Nephron (organoid): ENCODE results near the gene DNAJC25.

Source experiments
- H3K27ac Mint-ChIP-seq, 3 experiments: 2 replicates each; pipeline ENCODE4 v1.8.0; 2020; ENCODE audit warnings: mixed read lengths in 3 of 3, mild to moderate bottlenecking in 2 of 3, moderate library complexity in 1 of 3
- H3K27me3 Mint-ChIP-seq: 2 replicates; pipeline ENCODE4 v1.8.0; 2021; ENCODE audit warnings: low read depth, mild to moderate bottlenecking, moderate library complexity, mixed read lengths
- H3K36me3 Mint-ChIP-seq: 2 replicates; pipeline ENCODE4 v1.8.0; 2020; ENCODE audit warnings: low read depth, mixed read lengths
- H3K4me1 Mint-ChIP-seq: 2 replicates; pipeline ENCODE4 v1.8.0; 2020; ENCODE audit warnings: mixed read lengths
- H3K4me3 Mint-ChIP-seq, 3 experiments: 2 replicates each; pipeline ENCODE4 v1.8.0; 2020; ENCODE audit warnings: mild to moderate bottlenecking in 3 of 3, mixed read lengths in 3 of 3, moderate library complexity in 2 of 3
- H3K9me3 Mint-ChIP-seq: 2 replicates; pipeline ENCODE4 v1.8.0; 2020; ENCODE audit warnings: mixed read lengths
- CTCF ChIP-seq, 3 experiments: fragments of 200-600 bp; sonication (generic); IDR thresholded peaks; one replicate each; pipeline ENCODE4 v1.5.0; 2021; ENCODE audit warnings: antibody characterized with exemption in 3 of 3; ENCODE audit not compliant: unreplicated experiment in 3 of 3

Gene DNAJC25

GRCh38 chr9:111676116-111676515 is 45.0 kb downstream of the DNAJC25 start:
- Mint-ChIP-seq H3K27me3 (no peaks in the 10 kb centered on the region), H3K4me3 (no peak overlapping the region)
- TF ChIP-seq CTCF (IDR thresholded peaks at IDR 0.05; ENCODE audit: unreplicated experiment in 3 of 3) = no peak

GRCh38 chr9:111678293-111678692 is 47.2 kb downstream of the DNAJC25 start:
- Mint-ChIP-seq H3K4me3 (no peak overlapping the region), H3K27ac (no peak overlapping the region), H3K4me1 (no peaks in the 10 kb centered on the region), H3K9me3 (peaks cover 3% of the 10 kb centered on the region), H3K27me3 (no peaks in the 10 kb centered on the region), H3K36me3 (peaks cover 30% of the 10 kb centered on the region)
- TF ChIP-seq CTCF (IDR thresholded peaks at IDR 0.05; ENCODE audit: unreplicated experiment in 3 of 3) = no peak

More at GRCh38 chr9:111676116-111676515, 45.0 kb downstream of the DNAJC25 start:
- H3K4me1 Mint-ChIP-seq = no peaks in the 10 kb centered on the region
- peaks cover 3% of the 10 kb centered on the region for H3K9me3 Mint-ChIP-seq
- no peak overlapping the region for H3K27ac Mint-ChIP-seq
- H3K36me3 Mint-ChIP-seq = peaks cover 35% of the 10 kb centered on the region

GRCh38 chr9:111679199-111679598 is 48.1 kb downstream of the DNAJC25 start:
- TF ChIP-seq CTCF (IDR thresholded peaks at IDR 0.05; ENCODE audit: unreplicated experiment in 3 of 3) = no peak
- Mint-ChIP-seq H3K36me3 (peaks cover 30% of the 10 kb centered on the region), H3K9me3 (peaks cover 3% of the 10 kb centered on the region), H3K27ac (no peak overlapping the region), H3K4me1 (no peaks in the 10 kb centered on the region), H3K27me3 (no peaks in the 10 kb centered on the region), H3K4me3 (no peak overlapping the region)

GRCh38 chr9:111683392-111683791 is 52.3 kb downstream of the DNAJC25 start:
- Mint-ChIP-seq H3K27ac (no peak overlapping the region), H3K9me3 (peaks cover 3% of the 10 kb centered on the region)
- no peak for TF ChIP-seq CTCF (IDR thresholded peaks at IDR 0.05; ENCODE audit: unreplicated experiment in 3 of 3)

GRCh38 chr9:111691672-111692329 is 60.7 kb downstream of the DNAJC25 start:
- H3K27ac Mint-ChIP-seq = peak overlapping the region in 2 of 3 experiments; percentile 35 to 49
- TF ChIP-seq CTCF (IDR thresholded peaks at IDR 0.05; ENCODE audit: unreplicated experiment in 3 of 3) = peak; percentile 39 to 53 (median 47)
- H3K9me3 Mint-ChIP-seq = no peaks in the 10 kb centered on the region
- H3K4me3 Mint-ChIP-seq = no peak overlapping the region
- H3K27me3 Mint-ChIP-seq = no peaks in the 10 kb centered on the region
- H3K36me3 Mint-ChIP-seq = no peaks in the 10 kb centered on the region
- H3K4me1 Mint-ChIP-seq = peaks cover 6% of the 10 kb centered on the region

More at GRCh38 chr9:111683392-111683791, 52.3 kb downstream of the DNAJC25 start:
- Mint-ChIP-seq H3K4me3 (no peak overlapping the region), H3K4me1 (no peaks in the 10 kb centered on the region), H3K27me3 (no peaks in the 10 kb centered on the region), H3K36me3 (peaks cover 18% of the 10 kb centered on the region)

- no peak overlapping the region for H3K27ac Mint-ChIP-seq
- no peak for TF ChIP-seq CTCF (IDR thresholded peaks at IDR 0.05; ENCODE audit: unreplicated experiment in 3 of 3)
- no peaks in the 10 kb centered on the region for H3K27me3 Mint-ChIP-seq
- H3K4me3 Mint-ChIP-seq = no peak overlapping the region
- peaks cover 2% of the 10 kb centered on the region for H3K4me1 Mint-ChIP-seq
- H3K9me3 Mint-ChIP-seq = peaks cover 7% of the 10 kb centered on the region
- peaks cover 4% of the 10 kb centered on the region for H3K36me3 Mint-ChIP-seq
These were observed 65.7 kb downstream of the DNAJC25 start for GRCh38 chr9:111696796-111697195.
